Psoas muscle (tissue), 8 donors: ENCODE measurements around the gene KIF16B. TPM values are rescaled to one million over a fixed set of nuclear protein-coding genes. Genes with fewer than 3 reads are reported as not detected.
A peak's percentile ranks its signal among the peaks of the same experiment; 100 is the strongest.

Experiments
- ATAC-seq, 4 donors: fragments of 200-7000 bp; cut with Tn5 transposase; one replicate each; pipeline ENCODE4 v1.9.1; 2020; ENCODE audit warnings: moderate library complexity in 3 of 4, mild to moderate bottlenecking in 2 of 4
- DNase-seq, 2 donors: peaks; one replicate each; pipeline ENCODE4 v3.0.0-alpha.2; 2020
- H3K27ac ChIP-seq: fragments of 200-600 bp; one replicate; pipeline ENCODE4 v1.8.0; 2022
- H3K27me3 ChIP-seq, 3 donors: fragments of 200-600 bp in 1 of 3; one replicate each; pipeline versions ENCODE4 v1.6.1 to v1.8.0; 2013 to 2022; ENCODE audit warnings: low read length in 2 of 3, mild to moderate bottlenecking in 2 of 3, moderate library complexity in 1 of 3; ENCODE audit not compliant: insufficient read depth in 3 of 3
- H3K36me3 ChIP-seq, 2 donors: fragments of 200-600 bp in 1 of 2; one replicate each; pipeline versions ENCODE4 v1.6.1 to v1.8.0; 2013 to 2022; ENCODE audit warnings: low read depth in 1 of 2, mild to moderate bottlenecking in 1 of 2, moderate library complexity in 1 of 2; ENCODE audit not compliant: insufficient read depth in 1 of 2
- H3K4me1 ChIP-seq: fragments of 200-600 bp; one replicate; pipeline ENCODE4 v1.8.0; 2022
- H3K4me3 ChIP-seq: fragments of 200-600 bp; one replicate; pipeline ENCODE4 v1.8.0; 2022; ENCODE audit warnings: mild to moderate bottlenecking
- H3K9me3 ChIP-seq: fragments of 200-600 bp; one replicate; pipeline ENCODE4 v1.8.0; 2022
- WGBS, 3 donors: extraction: QIAGEN DNeasy Blood & Tissue Kit; methylation state at CpG; one replicate each; pipeline versions ENCODE4 v1.1.6 to v1.1.7; 2013; 5-methylcytosine and 5-hydroxymethylcytosine counted together
- intact Hi-C, 2 donors: fragments of 100-400 bp; cut with DNase I; formaldehyde crosslinking; loops; one replicate each; pipeline versions ENCODE4 v1.11.0 to v1.14.2; 2022
- polyA plus RNA-seq, 3 donors: library from polyadenylated mRNA; stranded (reverse); fragments of 200-250 nt; gene quantifications; one replicate each; pipeline ENCODE4 v1.2.3, GENCODE V29; 2013
- total RNA-seq, 4 donors: library from RNA; stranded (reverse); fragmentation: NEBNext Ultra II Directional in 2 of 4; extraction: Animal tissue kit (Norgen Biotek cat#: 25700) in 2 of 4; gene quantifications; one replicate each; pipeline versions ENCODE4 v1.2.1 to v1.2.4, GENCODE V29; 2021 to 2023
- TF ChIP-seq, protein P1 (sequence below): fragments of 200-600 bp; IDR thresholded peaks from one replicate; pipeline ENCODE4 v1.8.0; 2022; ENCODE audit warnings: antibody characterized with exemption
- donor health status: healthy with polysubstance abuse.
- donor health status: DM: no; HTN: no; CAD: no; lungs with moderate emphysema.
- donor health status: Bipolar disorder and iron deficiency.
- donor health status: healthy.
- donor health status: DM: yes; HTN: yes; CAD: no.
- donor health status: DM: no; HTN: no; CAD: no.
- donor health status: DM: no; HTN: no; CAD: no.
- donor health status: DM: yes; HTN: yes; CAD: no.

Gene KIF16B
- total and polyA plus RNA-seq, 7 donors: 18.1 to 30.6 (median 24.1) TPM

DNA sequence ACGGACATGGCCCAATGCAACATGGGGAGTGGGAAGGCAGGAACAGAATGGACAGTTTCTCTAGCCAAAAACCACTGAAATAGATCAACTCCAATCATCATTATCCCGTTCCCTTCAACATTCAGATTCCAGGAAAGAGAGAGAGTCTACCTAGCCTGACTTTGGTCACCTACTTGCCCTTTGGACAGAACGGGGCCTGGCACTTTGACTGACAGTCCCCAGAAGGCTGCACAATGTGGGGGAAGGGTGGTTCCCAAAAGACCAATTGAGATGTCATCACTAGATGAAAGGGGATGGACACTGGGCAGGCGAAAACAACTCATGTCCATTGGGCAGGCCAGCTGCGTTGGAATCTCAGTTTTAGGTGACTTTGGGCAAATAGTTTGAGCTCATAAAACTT is 15.0 kb upstream of the KIF16B start:
- no peak overlapping the region for H3K4me3 ChIP-seq
- H3K9me3 ChIP-seq: no peaks in the 10 kb centered on the region
- TF ChIP-seq, protein P1, sequence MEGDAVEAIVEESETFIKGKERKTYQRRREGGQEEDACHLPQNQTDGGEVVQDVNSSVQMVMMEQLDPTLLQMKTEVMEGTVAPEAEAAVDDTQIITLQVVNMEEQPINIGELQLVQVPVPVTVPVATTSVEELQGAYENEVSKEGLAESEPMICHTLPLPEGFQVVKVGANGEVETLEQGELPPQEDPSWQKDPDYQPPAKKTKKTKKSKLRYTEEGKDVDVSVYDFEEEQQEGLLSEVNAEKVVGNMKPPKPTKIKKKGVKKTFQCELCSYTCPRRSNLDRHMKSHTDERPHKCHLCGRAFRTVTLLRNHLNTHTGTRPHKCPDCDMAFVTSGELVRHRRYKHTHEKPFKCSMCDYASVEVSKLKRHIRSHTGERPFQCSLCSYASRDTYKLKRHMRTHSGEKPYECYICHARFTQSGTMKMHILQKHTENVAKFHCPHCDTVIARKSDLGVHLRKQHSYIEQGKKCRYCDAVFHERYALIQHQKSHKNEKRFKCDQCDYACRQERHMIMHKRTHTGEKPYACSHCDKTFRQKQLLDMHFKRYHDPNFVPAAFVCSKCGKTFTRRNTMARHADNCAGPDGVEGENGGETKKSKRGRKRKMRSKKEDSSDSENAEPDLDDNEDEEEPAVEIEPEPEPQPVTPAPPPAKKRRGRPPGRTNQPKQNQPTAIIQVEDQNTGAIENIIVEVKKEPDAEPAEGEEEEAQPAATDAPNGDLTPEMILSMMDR: no peak
- ATAC-seq (no peak), DNase-seq (no peak)
- H3K27me3 ChIP-seq: no peaks in the 10 kb centered on the region
- WGBS, 3 donors: 84 to 87% (median 85%) methylated on average over 4 to 5 of the region's 5 CpGs
- H3K4me1 ChIP-seq: no peaks in the 10 kb centered on the region
- no peaks in the 10 kb centered on the region for H3K36me3 ChIP-seq
- no peak overlapping the region for H3K27ac ChIP-seq
- intact Hi-C loops: no loop called here

DNA sequence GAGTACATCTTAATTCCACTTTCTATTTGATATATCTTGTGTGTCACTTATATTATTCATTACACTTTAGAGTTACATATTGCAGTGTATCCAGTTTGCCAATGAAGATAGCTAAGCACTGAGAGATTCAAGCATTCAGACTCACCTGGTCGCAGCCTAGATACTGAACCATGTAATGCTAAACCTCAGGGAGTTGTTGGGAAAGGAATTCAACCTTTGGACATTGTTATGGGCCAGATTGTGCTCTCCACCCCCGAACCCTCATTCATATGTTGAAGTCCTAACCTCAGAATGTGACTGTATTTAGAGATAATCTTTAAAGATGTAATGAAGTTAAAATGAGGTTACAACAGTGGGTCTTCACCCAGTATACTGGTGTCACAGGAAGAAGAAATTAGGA is 13.8 kb upstream of the KIF16B start:
- TF ChIP-seq, protein P1: no peak
- H3K9me3 ChIP-seq: no peaks in the 10 kb centered on the region
- no peak for ATAC-seq
- intact Hi-C loops: no loop called here
- no peak for DNase-seq
- H3K36me3 ChIP-seq: no peaks in the 10 kb centered on the region
- H3K27ac ChIP-seq: no peak overlapping the region
- WGBS, 3 donors: 87 to 88% (median 88%) methylated on average over 2 of the region's 2 CpGs
- H3K4me1 ChIP-seq: no peaks in the 10 kb centered on the region
- H3K4me3 ChIP-seq: no peak overlapping the region
- H3K27me3 ChIP-seq: no peaks in the 10 kb centered on the region

DNA sequence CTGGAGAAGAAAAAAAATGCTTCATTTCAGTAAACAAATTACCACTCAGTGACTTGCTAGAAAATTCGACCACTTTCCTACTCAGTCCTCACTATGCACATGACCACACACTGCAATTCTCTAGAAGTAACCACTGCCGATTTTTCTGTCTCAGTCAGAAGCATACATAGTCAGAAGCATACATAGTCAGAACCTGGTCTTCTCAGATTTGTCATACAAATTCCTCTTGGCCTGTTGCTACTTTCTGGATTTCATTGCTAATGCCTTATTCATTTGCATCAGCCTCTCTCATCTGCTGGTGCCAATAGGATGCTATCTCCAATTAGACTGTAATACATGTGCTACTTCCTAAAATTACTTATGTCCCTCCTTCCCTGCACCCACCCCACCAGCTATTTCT is 10.2 kb upstream of the KIF16B start:
- Histone ChIP-seq H3K36me3 (no peaks in the 10 kb centered on the region), H3K27ac (no peak overlapping the region), H3K27me3 (no peaks in the 10 kb centered on the region), H3K4me1 (peaks cover 17% of the 10 kb centered on the region), H3K9me3 (no peaks in the 10 kb centered on the region), H3K4me3 (no peak overlapping the region)
- no peak for DNase-seq
- 73 to 76% (median 74%) methylated on average over 2 of the region's 2 CpGs for WGBS, 3 donors
- intact Hi-C loops: no loop called here
- TF ChIP-seq, protein P1: no peak
- ATAC-seq: no peak

DNA sequence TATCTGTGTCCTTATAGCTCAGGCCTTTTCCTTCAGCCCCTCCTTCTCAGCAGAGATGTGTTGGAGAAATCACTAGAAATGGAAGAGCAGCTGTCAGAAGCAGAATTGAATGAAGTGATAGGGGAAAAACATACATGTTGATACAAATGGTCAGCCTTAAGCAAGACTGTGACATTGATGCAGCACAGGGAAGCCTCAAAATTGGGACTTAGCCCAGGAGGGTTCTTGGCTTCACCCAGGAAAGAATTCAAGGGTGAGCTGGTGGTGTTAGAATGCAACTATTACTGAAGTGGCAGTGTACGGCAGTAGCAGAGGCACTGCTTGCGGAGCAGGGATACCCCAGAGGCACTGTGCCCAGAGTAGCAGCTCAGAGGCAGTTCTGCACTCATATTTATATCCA is 8.0 kb upstream of the KIF16B start:
- Histone ChIP-seq H3K27ac (no peak overlapping the region), H3K9me3 (no peaks in the 10 kb centered on the region), H3K27me3 (no peaks in the 10 kb centered on the region), H3K36me3 (no peaks in the 10 kb centered on the region), H3K4me1 (peaks cover 17% of the 10 kb centered on the region), H3K4me3 (no peak overlapping the region)
- ATAC-seq (no peak), DNase-seq (no peak)
- WGBS, 3 donors: 75 to 82% (median 82%) methylated on average over 2 of the region's 2 CpGs
- TF ChIP-seq, protein P1: no peak
- intact Hi-C loops: no loop called here

DNA sequence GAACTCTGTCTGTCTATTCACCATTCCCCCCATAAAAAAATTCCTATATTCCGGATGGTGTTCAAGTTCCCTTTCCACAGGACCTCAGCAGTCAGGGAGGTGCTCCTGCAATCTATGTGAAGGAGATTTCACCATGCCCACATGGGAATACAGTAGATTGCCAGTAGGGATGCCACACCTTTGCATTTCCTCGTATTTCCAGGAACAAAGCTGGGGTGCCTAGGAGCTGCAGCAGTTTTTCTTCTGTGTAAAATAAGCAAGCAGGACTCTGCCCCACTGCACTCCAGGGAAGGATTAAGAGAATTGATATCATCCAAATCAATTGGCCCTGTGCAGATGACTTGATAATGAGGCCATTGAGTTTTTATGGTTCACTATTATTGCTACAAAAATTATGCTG is 7.4 kb upstream of the KIF16B start:
- TF ChIP-seq, protein P1: no peak
- Histone ChIP-seq H3K36me3 (no peaks in the 10 kb centered on the region), H3K9me3 (no peaks in the 10 kb centered on the region), H3K27me3 (no peaks in the 10 kb centered on the region), H3K27ac (peak overlapping the region; percentile 62), H3K4me1 (peaks cover 17% of the 10 kb centered on the region), H3K4me3 (no peak overlapping the region)
- intact Hi-C loops: no loop called here
- no peak for ATAC-seq
- DNase-seq: no peak
- 49 to 56% (median 52%) methylated on average over 2 of the region's 2 CpGs for WGBS, 3 donors
